ENCODE results near the gene RAC2. TPM values are rescaled to one million over a fixed set of nuclear protein-coding genes. Genes with fewer than 3 reads are reported as not detected.

The RAC2 gene
- total RNA-seq, 1 experiment from 2014 or later = 50.5 TPM

DNA sequence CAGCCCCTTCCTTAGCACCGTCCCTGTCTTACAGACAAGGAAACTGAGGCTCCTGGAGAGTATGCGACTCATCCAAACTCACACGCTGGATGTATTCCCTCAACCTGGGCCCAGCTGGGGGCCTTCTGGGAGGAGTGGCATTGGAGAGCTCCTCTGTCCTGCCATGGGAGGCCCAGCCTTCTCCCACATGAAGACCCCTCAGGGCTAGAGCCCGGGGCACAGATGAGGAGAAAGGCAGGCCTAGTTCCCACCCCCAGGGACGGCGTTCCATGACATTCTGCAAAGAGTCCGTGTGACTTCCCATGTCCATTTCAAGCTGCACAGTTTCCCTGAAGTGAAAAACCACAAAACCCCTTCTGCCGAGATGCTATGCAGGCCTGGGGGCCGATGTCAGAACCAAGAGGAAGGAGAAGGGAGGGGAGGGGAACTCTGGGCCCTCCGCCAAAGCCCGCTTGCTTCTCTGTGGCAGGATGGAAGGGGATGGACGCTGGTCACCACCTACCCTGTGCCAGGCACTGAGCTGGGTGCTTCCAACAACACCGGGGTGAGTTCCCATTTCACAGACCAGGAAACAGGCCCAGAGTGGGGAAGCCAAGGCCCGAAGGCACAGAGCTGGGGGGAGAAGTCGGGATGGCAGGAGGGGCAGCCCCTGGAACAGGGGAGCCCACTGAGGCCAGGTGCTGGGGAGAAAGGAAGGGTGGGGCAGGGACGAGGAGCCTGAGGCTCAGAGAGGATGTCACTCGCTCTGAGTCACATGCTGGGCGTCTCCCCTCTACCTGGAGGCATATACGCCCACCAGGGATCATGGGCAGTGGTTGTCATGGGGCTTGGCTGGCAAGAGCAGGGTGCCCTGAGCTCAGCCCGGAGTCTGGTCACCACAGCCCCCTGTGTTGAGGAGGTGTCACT lies 15.7 kb downstream of the RAC2 start:
- CTCF ChIA-PET = interaction anchor here (1.5 kb wide), 1 partner anchor 31 kb away, joined by 7 read pairs; no protein-coding TSS in a partner anchor
- Histone ChIP-seq H3K4me2 (ENCODE audit: low read length) (peak overlapping the region; percentile 67), H3K36me3 (ENCODE audit: low read depth, low read length) (no peaks in the 10 kb centered on the region; the same call in 1 of the 2 replicates)

DNA sequence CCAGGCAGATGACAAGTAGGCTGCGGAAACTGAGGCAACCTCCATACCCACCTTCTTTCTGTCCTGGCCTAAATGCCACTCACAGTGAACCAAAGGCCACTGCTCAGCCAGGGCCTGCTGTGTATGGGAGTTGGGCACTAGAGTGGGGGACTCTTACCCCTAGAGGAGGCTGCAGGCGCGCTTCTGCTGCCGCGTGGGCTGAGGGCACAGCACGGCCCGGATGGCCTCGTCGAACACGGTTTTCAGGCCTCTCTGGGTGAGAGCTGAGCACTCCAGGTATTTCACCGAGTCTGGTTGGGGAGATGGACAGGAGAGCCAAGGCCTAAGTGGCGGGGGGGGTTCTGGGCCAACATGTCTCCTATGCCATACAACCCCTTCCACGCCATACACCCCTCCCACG lies 17.6 kb downstream of the RAC2 start:
- H3K79me2 ChIP-seq (ENCODE audit: low read length) = no peaks in the 10 kb centered on the region
- no peaks in the 10 kb centered on the region for H3F3A ChIP-seq (ENCODE audit: low read length, unreplicated experiment)
- no peak overlapping the region for H2AFZ ChIP-seq (ENCODE audit: low read length)
- intact Hi-C loops (cut with micrococcal nuclease) = no loop called here
- H3K9ac ChIP-seq (ENCODE audit: low read length) = no peak overlapping the region
- no peak overlapping the region for H3K27ac ChIP-seq (ENCODE audit: low read length)
- H3K27me3 ChIP-seq (ENCODE audit: low read length) = no peaks in the 10 kb centered on the region
- ATAC-seq (no peak), DNase-seq (no peak)
- H3K4me2 ChIP-seq (ENCODE audit: low read length) = no peak overlapping the region
- POLR2A ChIA-PET (ENCODE audit: unreplicated experiment) = no interaction called here
- no peaks in the 10 kb centered on the region for H4K20me1 ChIP-seq (ENCODE audit: low read length)
- H3K9me2 ChIP-seq (replicated peaks; ENCODE audit: low read length) = no peaks in the 10 kb centered on the region
- H3K36me3 ChIP-seq (ENCODE audit: low read depth, low read length) = no peaks in the 10 kb centered on the region; the same call in 1 of the 2 replicates
- peaks cover 33% of the 10 kb centered on the region for H3K4me1 ChIP-seq (ENCODE audit: insufficient read depth, low read length)
- TF ChIP-seq EZH2 (IDR thresholded peaks at IDR 0.05; ENCODE audit: low read length, unreplicated experiment) (no peak), EZH2phosphoT487 (IDR thresholded peaks at IDR 0.05; ENCODE audit: borderline replicate concordance, low read length) (no peak)
- TF ChIP-seq, protein P1, sequence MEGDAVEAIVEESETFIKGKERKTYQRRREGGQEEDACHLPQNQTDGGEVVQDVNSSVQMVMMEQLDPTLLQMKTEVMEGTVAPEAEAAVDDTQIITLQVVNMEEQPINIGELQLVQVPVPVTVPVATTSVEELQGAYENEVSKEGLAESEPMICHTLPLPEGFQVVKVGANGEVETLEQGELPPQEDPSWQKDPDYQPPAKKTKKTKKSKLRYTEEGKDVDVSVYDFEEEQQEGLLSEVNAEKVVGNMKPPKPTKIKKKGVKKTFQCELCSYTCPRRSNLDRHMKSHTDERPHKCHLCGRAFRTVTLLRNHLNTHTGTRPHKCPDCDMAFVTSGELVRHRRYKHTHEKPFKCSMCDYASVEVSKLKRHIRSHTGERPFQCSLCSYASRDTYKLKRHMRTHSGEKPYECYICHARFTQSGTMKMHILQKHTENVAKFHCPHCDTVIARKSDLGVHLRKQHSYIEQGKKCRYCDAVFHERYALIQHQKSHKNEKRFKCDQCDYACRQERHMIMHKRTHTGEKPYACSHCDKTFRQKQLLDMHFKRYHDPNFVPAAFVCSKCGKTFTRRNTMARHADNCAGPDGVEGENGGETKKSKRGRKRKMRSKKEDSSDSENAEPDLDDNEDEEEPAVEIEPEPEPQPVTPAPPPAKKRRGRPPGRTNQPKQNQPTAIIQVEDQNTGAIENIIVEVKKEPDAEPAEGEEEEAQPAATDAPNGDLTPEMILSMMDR (conservative IDR thresholded peaks at IDR 0.05; ENCODE audit: low read depth, low read length) = no peak
- H3K4me3 ChIP-seq (ENCODE audit: low read length) = no peak overlapping the region
- CTCF ChIA-PET = no interaction called here
- no peaks in the 10 kb centered on the region for H3K9me3 ChIP-seq (ENCODE audit: low read length)
- BruUV-seq (replicated peaks) = no TSS peak

More for the DNA sequence above, 15.7 kb downstream of the RAC2 start:
- BruUV-seq (replicated peaks) = no TSS peak
- TF ChIP-seq EZH2phosphoT487 (IDR thresholded peaks at IDR 0.05; ENCODE audit: borderline replicate concordance, low read length) (no peak), EZH2 (IDR thresholded peaks at IDR 0.05; ENCODE audit: low read length, unreplicated experiment) (no peak)
- TF ChIP-seq, protein P1 (conservative IDR thresholded peaks at IDR 0.05; ENCODE audit: low read depth, low read length) = no peak
- intact Hi-C loops (cut with micrococcal nuclease) = no loop called here
- Histone ChIP-seq H3F3A (ENCODE audit: low read length, unreplicated experiment) (no peaks in the 10 kb centered on the region), H3K79me2 (ENCODE audit: low read length) (no peaks in the 10 kb centered on the region), H3K9me3 (ENCODE audit: low read length) (no peaks in the 10 kb centered on the region), H3K27me3 (ENCODE audit: low read length) (no peaks in the 10 kb centered on the region), H2AFZ (ENCODE audit: low read length) (no peak overlapping the region), H4K20me1 (ENCODE audit: low read length) (no peaks in the 10 kb centered on the region), H3K4me1 (ENCODE audit: insufficient read depth, low read length) (peaks cover 33% of the 10 kb centered on the region), H3K4me3 (ENCODE audit: low read length) (no peak overlapping the region), H3K27ac (ENCODE audit: low read length) (peak overlapping the region; percentile 99), H3K9me2 (replicated peaks; ENCODE audit: low read length) (no peaks in the 10 kb centered on the region), H3K9ac (ENCODE audit: low read length) (peak overlapping the region; percentile 89)
- DNase-seq (peak; percentile 73), ATAC-seq (peak; percentile 25)
- POLR2A ChIA-PET (ENCODE audit: unreplicated experiment) = no interaction called here

DNA sequence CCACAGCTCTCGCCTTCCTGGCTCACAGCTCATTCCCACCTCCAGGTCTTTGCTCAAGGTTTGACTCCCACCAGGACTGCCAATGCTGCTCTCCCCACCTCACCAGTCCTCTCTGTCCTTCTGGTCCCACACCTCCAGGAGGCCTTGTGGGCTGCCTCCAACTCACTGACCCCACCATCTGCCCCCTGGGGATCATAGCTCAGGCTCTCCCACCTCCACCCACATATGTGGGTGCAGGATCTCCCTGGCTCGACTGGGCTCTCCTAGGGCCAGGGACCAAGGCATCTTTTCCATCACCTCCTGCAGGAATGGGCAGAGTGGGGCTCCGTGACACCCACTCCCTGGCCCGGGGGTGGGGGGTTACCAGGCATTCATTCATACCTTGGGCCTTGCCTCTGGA lies 18.0 kb downstream of the RAC2 start:
- Histone ChIP-seq H3K4me2 (ENCODE audit: low read length) (no peak overlapping the region), H2AFZ (ENCODE audit: low read length) (no peak overlapping the region), H3K27ac (ENCODE audit: low read length) (no peak overlapping the region), H3K9me2 (replicated peaks; ENCODE audit: low read length) (no peaks in the 10 kb centered on the region), H3K4me1 (ENCODE audit: insufficient read depth, low read length) (peaks cover 31% of the 10 kb centered on the region), H3K4me3 (ENCODE audit: low read length) (no peak overlapping the region), H3K36me3 (ENCODE audit: low read depth, low read length) (no peaks in the 10 kb centered on the region; the same call in 1 of the 2 replicates), H3K9ac (ENCODE audit: low read length) (no peak overlapping the region), H3K27me3 (ENCODE audit: low read length) (no peaks in the 10 kb centered on the region), H3K9me3 (ENCODE audit: low read length) (no peaks in the 10 kb centered on the region), H3K79me2 (ENCODE audit: low read length) (no peaks in the 10 kb centered on the region), H4K20me1 (ENCODE audit: low read length) (no peaks in the 10 kb centered on the region), H3F3A (ENCODE audit: low read length, unreplicated experiment) (no peaks in the 10 kb centered on the region)
- ATAC-seq = no peak
- BruUV-seq (replicated peaks) = no TSS peak
- CTCF ChIA-PET = no interaction called here
- TF ChIP-seq EZH2 (IDR thresholded peaks at IDR 0.05; ENCODE audit: low read length, unreplicated experiment) = no peak
- no peak for TF ChIP-seq EZH2phosphoT487 (IDR thresholded peaks at IDR 0.05; ENCODE audit: borderline replicate concordance, low read length)
- TF ChIP-seq, protein P1 (conservative IDR thresholded peaks at IDR 0.05; ENCODE audit: low read depth, low read length) = no peak
- POLR2A ChIA-PET (ENCODE audit: unreplicated experiment) = no interaction called here
- DNase-seq = no peak
- intact Hi-C loops (cut with micrococcal nuclease) = no loop called here
